ENCODE results near the gene DDX20. TPM values are rescaled to one million over a fixed set of nuclear protein-coding genes. Genes with fewer than 3 reads are reported as not detected.

DDX20 gene
- polyA plus RNA-seq, 1 of the 3 experiments (the other 2 are of a cell fraction) = 3.8 TPM

- Histone ChIP-seq H3F3A (replicated peaks; ENCODE audit: insufficient read depth) (no peaks in the 10 kb centered on the region), H4K20me1 (ENCODE audit: insufficient read depth) (no peaks in the 10 kb centered on the region), H3K9ac (no peak overlapping the region), H3K4me3 (ENCODE audit: low read depth in 2 of 2, low read length in 1 of 2) (no peak overlapping the region), H3K4me2 (no peak overlapping the region), H3K79me2 (ENCODE audit: insufficient read depth) (no peaks in the 10 kb centered on the region), H2AFZ (ENCODE audit: low read depth) (no peak overlapping the region), H3K9me3 (no peaks in the 10 kb centered on the region), H3K36me3 (replicated peaks in 1 of 2; ENCODE audit: control insufficient read depth in 1 of 2, insufficient read depth in 2 of 2, low read length in 1 of 2) (no peaks in the 10 kb centered on the region), H3K27me3 (ENCODE audit: insufficient read depth) (peaks cover 19% of the 10 kb centered on the region; the same call in 1 of the 2 replicates), H3K4me1 (ENCODE audit: control insufficient read depth in 1 of 2, insufficient read depth in 2 of 2, low read depth in 1 of 2, low read length in 1 of 2) (no peaks in the 10 kb centered on the region), H3K9me2 (no peaks in the 10 kb centered on the region), H3K27ac (ENCODE audit: low read depth in 2 of 2, low read length in 1 of 2) (no peak overlapping the region)
- ChIA-PET POLR2A (no interaction called here), CTCF (interaction anchor here (0.7 kb wide), 1 partner anchor 186 kb away, joined by 3 read pairs; no protein-coding TSS in a partner anchor)
- peak; percentile 26 for DNase-seq
- TF ChIP-seq TEAD4 (IDR thresholded peaks at IDR 0.05; ENCODE audit: borderline replicate concordance, insufficient read depth) = no peak
- 41% methylated on average over 7 of the region's 11 CpGs for WGBS (ENCODE audit: low lambda C conversion rate)
These were observed 49.1 kb downstream of the DDX20 start for GRCh38 chr1:111804776-111805175.

GRCh38 chr1:111805251-111805650 lies 49.5 kb downstream of the DDX20 start:
- Histone ChIP-seq H3K27me3 (ENCODE audit: insufficient read depth) (peaks cover 19% of the 10 kb centered on the region; the same call in 1 of the 2 replicates), H3K9me2 (no peaks in the 10 kb centered on the region), H3F3A (replicated peaks; ENCODE audit: insufficient read depth) (no peaks in the 10 kb centered on the region), H3K27ac (ENCODE audit: low read depth in 2 of 2, low read length in 1 of 2) (no peak overlapping the region), H3K36me3 (replicated peaks in 1 of 2; ENCODE audit: control insufficient read depth in 1 of 2, insufficient read depth in 2 of 2, low read length in 1 of 2) (no peaks in the 10 kb centered on the region), H2AFZ (ENCODE audit: low read depth) (no peak overlapping the region), H4K20me1 (ENCODE audit: insufficient read depth) (no peaks in the 10 kb centered on the region), H3K4me1 (ENCODE audit: control insufficient read depth in 1 of 2, insufficient read depth in 2 of 2, low read depth in 1 of 2, low read length in 1 of 2) (no peaks in the 10 kb centered on the region), H3K79me2 (ENCODE audit: insufficient read depth) (no peaks in the 10 kb centered on the region), H3K4me2 (no peak overlapping the region), H3K9me3 (no peaks in the 10 kb centered on the region), H3K4me3 (ENCODE audit: low read depth in 2 of 2, low read length in 1 of 2) (no peak overlapping the region), H3K9ac (no peak overlapping the region)
- WGBS (ENCODE audit: low lambda C conversion rate) = 36% methylated on average over 2 of the region's 2 CpGs
- CTCF ChIA-PET = no interaction called here
- DNase-seq = no peak
- POLR2A ChIA-PET = no interaction called here
- TF ChIP-seq PBX3 (IDR thresholded peaks at IDR 0.05) (no peak), YY1 (IDR thresholded peaks at IDR 0.05; ENCODE audit: low read depth) (no peak), CTCF (IDR thresholded peaks at IDR 0.05) (no peak), MEF2A (IDR thresholded peaks at IDR 0.05; ENCODE audit: borderline replicate concordance, low read depth) (no peak), TCF12 (IDR thresholded peaks at IDR 0.05) (no peak), TEAD4 (IDR thresholded peaks at IDR 0.05; ENCODE audit: borderline replicate concordance, insufficient read depth) (no peak), MXI1 (IDR thresholded peaks at IDR 0.05; ENCODE audit: low read depth, low read length) (no peak), USF1 (IDR thresholded peaks at IDR 0.05; ENCODE audit: borderline replicate concordance, low read depth) (no peak), ELF1 (IDR thresholded peaks at IDR 0.05) (no peak), ZBTB33 (IDR thresholded peaks at IDR 0.05; ENCODE audit: borderline replicate concordance, low read depth) (no peak), USF2 (IDR thresholded peaks at IDR 0.05; ENCODE audit: borderline replicate concordance, low read depth, low read length) (no peak), CHD2 (IDR thresholded peaks at IDR 0.05; ENCODE audit: low read length, partially characterized antibody) (no peak), JUND (IDR thresholded peaks at IDR 0.05) (no peak), NFIC (IDR thresholded peaks at IDR 0.05; ENCODE audit: borderline replicate concordance) (no peak), POLR2AphosphoS5 (IDR thresholded peaks at IDR 0.05; ENCODE audit: low read depth, low read length) (no peak), RAD21 (IDR thresholded peaks at IDR 0.05; ENCODE audit: low read length) (no peak), TAF1 (IDR thresholded peaks at IDR 0.05; ENCODE audit: borderline replicate concordance, low read depth, low read length) (no peak), NRF1 (IDR thresholded peaks at IDR 0.05; ENCODE audit: low read depth, low read length) (no peak), GATA2 (CRISPR knock-in tag; IDR thresholded peaks at IDR 0.05) (no peak)

Data from SK-N-SH (cell line).